CD4-positive, alpha-beta T cell treated with Interferon alpha-2 for 1 hour (primary cell): Measurements from ENCODE around the gene C9orf50.
A peak's percentile ranks its signal among the peaks of the same experiment; 100 is the strongest.

Source experiments
- DNase-seq, 2 donors: peaks; one replicate each; pipeline ENCODE4 v3.0.0-alpha.2; 2020 to 2022

Gene C9orf50

GRCh38 chr9:129587487-129588262, 33.2 kb downstream of the C9orf50 start:
- DNase-seq, result no peak

GRCh38 chr9:129586685-129587084, 34.2 kb downstream of the C9orf50 start:
- peak in 1 of 2 donors; percentile 39 for DNase-seq

- peak in 1 of 2 donors; percentile 32 for DNase-seq
These were observed 34.7 kb downstream of the C9orf50 start for GRCh38 chr9:129586245-129586644.

GRCh38 chr9:129585352-129585751, 35.5 kb downstream of the C9orf50 start:
- DNase-seq, result no peak

GRCh38 chr9:129584136-129584535, 36.8 kb downstream of the C9orf50 start:
- peak; percentile 76 to 84 for DNase-seq

GRCh38 chr9:129583308-129584038, 37.4 kb downstream of the C9orf50 start:
- DNase-seq, result no peak

- peak in 1 of 2 donors; percentile 28 for DNase-seq
These were observed 38.0 kb downstream of the C9orf50 start for GRCh38 chr9:129582855-129583254.

- DNase-seq, result no peak
These were observed 39.3 kb downstream of the C9orf50 start for GRCh38 chr9:129581505-129582189.

- DNase-seq, result peak; percentile 32 to 58
These were observed 40.5 kb downstream of the C9orf50 start for GRCh38 chr9:129580211-129580915.

- DNase-seq, result no peak
These were observed 41.6 kb downstream of the C9orf50 start for GRCh38 chr9:129579294-129579693.

- DNase-seq, result no peak
These were observed 44.1 kb downstream of the C9orf50 start for GRCh38 chr9:129576546-129577543.

GRCh38 chr9:129575818-129576217, 45.1 kb downstream of the C9orf50 start:
- DNase-seq, result no peak

GRCh38 chr9:129574911-129575585, 45.9 kb downstream of the C9orf50 start:
- DNase-seq, result no peak

- no peak for DNase-seq
These were observed 46.9 kb downstream of the C9orf50 start for GRCh38 chr9:129573977-129574376.

- no peak for DNase-seq
These were observed 48.4 kb downstream of the C9orf50 start for GRCh38 chr9:129572517-129572916.

GRCh38 chr9:129572052-129572425, 48.9 kb downstream of the C9orf50 start:
- no peak for DNase-seq

GRCh38 chr9:129571298-129572051, 49.4 kb downstream of the C9orf50 start:
- DNase-seq, result no peak

GRCh38 chr9:129570450-129571297, 50.2 kb downstream of the C9orf50 start:
- no peak for DNase-seq
